Measurements from ENCODE around the gene ZNF202. TPM values are rescaled to one million over a fixed set of nuclear protein-coding genes. Genes with fewer than 3 reads are reported as not detected.

ZNF202 gene
- total RNA-seq, result 1 to 10 TPM; 4.1 to 7.1 (median 5.4) TPM
- polyA plus RNA-seq, result 2.5 TPM
- long read RNA-seq, donor 1, partial matches to known transcripts, result 1 of 9 reads
- long read RNA-seq, donor 1, other reads (novel, unspliced or antisense), result 8 of 9 reads
- long read RNA-seq, donor 2, partial matches to known transcripts, result 0 of 7 reads
- long read RNA-seq, donor 2, other reads (novel, unspliced or antisense), result 6 of 7 reads
- long read RNA-seq, donor 3, partial matches to known transcripts, result 2 of 34 reads
- long read RNA-seq, donor 3, other reads (novel, unspliced or antisense), result 29 of 34 reads
- long read RNA-seq, donor 4, partial matches to known transcripts, result 2 of 8 reads
- long read RNA-seq, donor 4, other reads (novel, unspliced or antisense), result 5 of 8 reads

DNA sequence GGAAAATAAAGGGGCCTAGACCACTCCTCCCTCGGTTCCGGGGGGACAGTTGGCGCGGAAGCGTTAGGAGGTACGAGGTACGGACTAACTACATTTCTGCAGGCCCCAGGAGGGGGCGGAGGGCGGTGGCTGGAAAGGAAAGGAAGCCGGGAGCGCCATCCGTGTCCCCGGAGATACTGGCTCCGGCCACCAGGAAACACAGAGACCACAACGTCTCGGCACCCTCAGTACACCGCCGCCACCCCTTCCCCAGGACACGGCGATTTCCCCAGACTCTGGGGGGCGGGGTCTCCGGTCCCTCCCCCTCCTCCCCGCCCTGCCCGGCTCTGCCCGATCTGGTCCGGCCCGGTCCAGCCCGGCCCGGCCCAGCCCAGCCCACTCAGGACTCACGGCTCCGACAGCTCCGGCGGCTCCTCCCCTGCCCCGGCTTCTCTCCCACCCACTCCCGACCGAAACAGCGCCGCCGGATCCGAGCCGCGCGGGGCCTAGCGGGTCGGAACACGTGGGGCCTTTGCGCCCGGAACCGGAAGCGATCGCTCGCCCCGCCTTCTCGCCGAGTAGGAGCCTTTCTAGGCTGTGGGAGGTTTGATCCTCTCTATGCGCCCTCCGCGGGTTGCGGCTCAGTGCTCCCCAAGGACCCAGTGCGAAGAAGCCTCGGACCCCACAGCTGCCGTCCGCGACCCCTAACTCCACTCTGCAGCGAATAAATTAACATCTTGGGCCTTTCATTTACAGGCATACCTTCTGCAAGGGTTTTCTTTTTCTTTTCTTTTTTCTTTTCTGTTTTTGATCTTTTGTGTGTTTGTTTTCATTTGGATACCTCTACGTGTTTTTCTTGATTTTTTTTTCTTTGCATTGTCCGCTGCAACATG lies at the start of gene ZNF202:
TSS of gene ZNF202 (minus strand) at position 502 of the 872 bp plus-strand sequence. CDS start 10,772 bp downstream, outside the sequence.
- Histone ChIP-seq H3K27me3 (ENCODE audit: control insufficient read depth, insufficient read depth) (no peaks in the 10 kb centered on the region), H3K4me1 (ENCODE audit: control insufficient read depth, insufficient read depth, low read length) (peaks cover 4% of the 10 kb centered on the region), H3K9me3 (ENCODE audit: control insufficient read depth, low read length) (no peaks in the 10 kb centered on the region), H3K4me3 (ENCODE audit: low read length) (peak within 1 kb of the TSS; percentile 98), H3K27ac (ENCODE audit: low read length) (peak within 1 kb of the TSS; percentile 80)
- WGBS, result under 1% methylated on average over 67 of the region's 67 CpGs
- intact Hi-C loops (cut with DNase I), result no loop called here
- ATAC-seq (peak; percentile 99), DNase-seq (peak; percentile 94 to 97 (median 96))

DNA sequence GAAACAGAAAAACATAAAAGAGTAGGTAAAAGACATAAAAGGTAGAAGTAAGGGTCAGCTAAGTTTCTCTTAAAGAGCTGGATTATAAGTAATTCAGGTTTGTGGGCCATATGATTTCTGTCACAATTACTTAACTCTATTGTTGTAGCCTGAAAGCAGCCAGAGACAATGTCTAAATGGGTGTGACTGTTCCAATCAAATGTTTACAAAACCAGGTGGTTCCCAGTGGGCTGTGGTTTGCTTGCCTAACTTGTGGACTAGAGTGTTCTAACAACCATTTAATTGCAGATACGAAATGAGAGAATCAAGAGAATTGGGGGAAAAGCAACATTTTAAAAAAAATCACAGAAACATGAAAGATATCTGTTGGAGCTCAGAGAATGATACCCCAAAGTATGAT lies 42.1 kb upstream of the ZNF202 start:
- DNase-seq (no peak), ATAC-seq (no peak)
- intact Hi-C loops (cut with DNase I), result no loop called here
- 71% methylated on average over 1 of the region's 1 CpG for WGBS
- no peaks in the 10 kb centered on the region for H3K4me1 ChIP-seq (ENCODE audit: control insufficient read depth, insufficient read depth, low read length)
- H3K4me3 ChIP-seq (ENCODE audit: low read length), result no peak overlapping the region
- H3K27ac ChIP-seq (ENCODE audit: low read length), result no peak overlapping the region
- H3K9me3 ChIP-seq (ENCODE audit: control insufficient read depth, low read length), result no peaks in the 10 kb centered on the region
- H3K27me3 ChIP-seq (ENCODE audit: control insufficient read depth, insufficient read depth), result no peaks in the 10 kb centered on the region

DNA sequence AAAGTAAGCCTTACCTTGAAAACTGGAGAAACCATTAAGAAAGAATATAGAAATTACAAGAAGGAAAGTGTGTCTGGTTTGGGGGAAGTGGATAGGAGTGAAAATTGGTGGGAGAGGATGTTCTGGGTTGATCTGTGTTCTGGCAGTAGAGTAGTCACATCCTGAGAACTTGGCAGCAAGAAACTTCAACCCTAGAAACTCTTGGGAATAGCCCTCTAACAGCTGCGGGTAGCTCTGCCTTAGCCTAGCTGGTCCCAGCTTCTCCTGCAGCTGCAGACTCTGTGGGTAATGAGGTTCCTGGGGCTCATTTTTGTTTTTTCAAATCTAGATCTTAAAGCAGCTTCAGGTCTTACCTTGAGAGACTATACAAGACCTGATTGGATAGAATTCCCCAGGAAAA lies 37.1 kb upstream of the ZNF202 start:
- DNase-seq (no peak), ATAC-seq (no peak)
- Histone ChIP-seq H3K4me3 (ENCODE audit: low read length) (no peak overlapping the region), H3K27me3 (ENCODE audit: control insufficient read depth, insufficient read depth) (no peaks in the 10 kb centered on the region), H3K4me1 (ENCODE audit: control insufficient read depth, insufficient read depth, low read length) (no peaks in the 10 kb centered on the region), H3K27ac (ENCODE audit: low read length) (no peak overlapping the region), H3K9me3 (ENCODE audit: control insufficient read depth, low read length) (no peaks in the 10 kb centered on the region)
- WGBS, result 71% methylated on average over 1 of the region's 1 CpG
- intact Hi-C loops (cut with DNase I), result no loop called here

DNA sequence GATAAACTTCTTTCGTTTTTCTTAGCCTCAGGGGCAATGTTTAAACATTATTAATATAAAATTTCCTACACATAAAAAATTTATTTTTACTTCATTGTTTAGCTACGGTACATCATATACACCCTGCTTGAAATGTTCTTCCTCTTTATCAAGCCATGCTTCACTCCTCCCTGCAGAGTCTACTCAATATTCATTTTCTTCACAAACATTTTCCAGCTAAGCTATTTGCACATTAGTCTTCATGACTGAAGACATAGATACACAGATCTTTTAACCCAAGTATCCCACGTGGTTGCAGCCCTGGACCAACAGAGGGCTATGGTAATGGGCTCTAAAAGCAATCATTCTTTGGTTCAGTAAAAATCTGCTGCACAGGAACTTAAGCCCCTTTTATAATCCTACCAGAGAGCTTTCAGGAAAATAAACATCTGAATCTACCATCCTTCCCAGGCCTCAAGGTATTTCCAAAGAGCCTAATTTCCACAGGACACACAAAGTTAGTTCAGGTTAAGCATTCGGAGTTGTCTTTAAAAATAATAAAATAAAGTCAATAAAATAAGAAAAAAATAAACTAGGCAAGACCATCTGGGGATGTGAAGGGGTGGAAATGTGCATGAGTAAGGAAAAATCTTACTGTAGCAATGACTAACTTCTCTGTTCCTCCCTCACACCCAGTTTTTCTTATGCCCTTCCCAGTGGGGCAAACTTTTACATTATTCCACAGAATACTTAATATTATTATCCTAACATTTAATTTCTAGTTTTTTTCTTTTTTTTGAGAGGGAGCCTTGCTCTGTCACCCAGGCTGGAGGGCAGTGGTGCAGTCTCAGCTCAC lies 34.5 kb upstream of the ZNF202 start:
- no peak for DNase-seq
- no peaks in the 10 kb centered on the region for H3K9me3 ChIP-seq (ENCODE audit: control insufficient read depth, low read length)
- H3K4me3 ChIP-seq (ENCODE audit: low read length), result no peak overlapping the region
- no peak for ATAC-seq
- intact Hi-C loops (cut with DNase I), result no loop called here
- WGBS, result 47% methylated on average over 4 of the region's 4 CpGs
- H3K4me1 ChIP-seq (ENCODE audit: control insufficient read depth, insufficient read depth, low read length), result no peaks in the 10 kb centered on the region
- no peaks in the 10 kb centered on the region for H3K27me3 ChIP-seq (ENCODE audit: control insufficient read depth, insufficient read depth)
- H3K27ac ChIP-seq (ENCODE audit: low read length), result no peak overlapping the region

DNA sequence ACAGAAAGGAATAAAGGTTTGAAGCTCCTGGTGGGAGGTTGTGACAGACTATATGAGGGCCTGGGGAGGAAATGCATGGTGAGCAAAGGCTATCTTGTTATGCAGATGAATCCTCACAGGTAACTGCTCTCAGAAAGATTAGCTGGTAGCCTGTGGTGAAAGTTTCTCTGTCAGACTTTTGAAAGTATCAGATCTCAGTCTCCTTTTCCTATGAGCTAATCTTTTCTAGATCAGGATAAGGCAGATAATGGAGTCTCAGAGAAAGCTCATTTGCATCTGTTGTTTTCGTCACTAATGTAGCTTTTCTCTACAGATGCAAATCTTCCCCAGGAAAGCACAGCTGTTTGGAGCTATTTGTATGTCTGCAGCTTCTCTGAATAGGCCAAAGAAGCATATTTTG lies 33.8 kb upstream of the ZNF202 start:
- Histone ChIP-seq H3K27ac (ENCODE audit: low read length) (no peak overlapping the region), H3K4me1 (ENCODE audit: control insufficient read depth, insufficient read depth, low read length) (no peaks in the 10 kb centered on the region), H3K4me3 (ENCODE audit: low read length) (no peak overlapping the region), H3K9me3 (ENCODE audit: control insufficient read depth, low read length) (no peaks in the 10 kb centered on the region), H3K27me3 (ENCODE audit: control insufficient read depth, insufficient read depth) (no peaks in the 10 kb centered on the region)
- intact Hi-C loops (cut with DNase I), result no loop called here
- ATAC-seq (no peak), DNase-seq (no peak)
- WGBS, result 73% methylated on average over 1 of the region's 1 CpG

DNA sequence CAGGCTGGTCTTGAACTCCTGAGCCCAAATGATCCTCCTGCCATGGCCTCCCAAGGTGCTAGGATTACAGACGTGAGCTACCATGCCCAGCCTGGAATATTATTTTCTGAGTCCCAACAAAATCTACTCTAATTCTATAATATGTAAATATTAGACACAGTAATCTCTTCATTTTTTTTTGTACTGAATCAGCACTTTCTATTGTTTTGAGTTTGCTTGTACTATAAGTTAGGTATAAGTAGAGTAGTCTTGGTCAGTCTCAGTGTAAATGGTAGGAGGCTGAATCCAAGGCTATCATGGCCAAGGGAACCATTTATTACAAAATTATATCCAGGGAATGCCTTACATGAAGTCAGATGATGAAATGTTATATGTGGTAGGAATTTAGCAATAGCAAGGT lies 32.5 kb upstream of the ZNF202 start:
- H3K9me3 ChIP-seq (ENCODE audit: control insufficient read depth, low read length), result no peaks in the 10 kb centered on the region
- intact Hi-C loops (cut with DNase I), result no loop called here
- no peak overlapping the region for H3K27ac ChIP-seq (ENCODE audit: low read length)
- no peak for DNase-seq
- H3K27me3 ChIP-seq (ENCODE audit: control insufficient read depth, insufficient read depth), result no peaks in the 10 kb centered on the region
- 87% methylated on average over 1 of the region's 1 CpG for WGBS
- no peaks in the 10 kb centered on the region for H3K4me1 ChIP-seq (ENCODE audit: control insufficient read depth, insufficient read depth, low read length)
- no peak for ATAC-seq
- no peak overlapping the region for H3K4me3 ChIP-seq (ENCODE audit: low read length)

DNA sequence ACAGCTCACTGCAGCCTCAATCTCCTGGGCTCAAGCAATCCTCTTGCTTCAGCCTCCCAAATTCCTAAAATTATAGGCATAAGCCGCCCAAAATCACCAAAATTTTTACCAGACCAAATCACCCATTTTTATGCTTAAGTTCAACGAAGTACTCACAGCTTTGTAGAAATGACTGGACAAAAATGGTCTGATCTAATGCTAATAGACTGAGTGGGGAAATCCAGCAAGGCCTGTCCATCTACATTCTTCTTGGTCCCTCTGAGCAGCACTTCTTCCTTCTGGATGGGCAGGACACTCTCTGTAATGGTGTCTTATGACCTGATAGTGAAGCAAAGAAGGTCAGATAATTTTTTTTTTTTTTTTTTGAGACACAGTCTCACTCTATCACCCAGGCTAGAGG lies 31.6 kb upstream of the ZNF202 start:
- ATAC-seq (no peak), DNase-seq (no peak)
- H3K4me1 ChIP-seq (ENCODE audit: control insufficient read depth, insufficient read depth, low read length), result no peaks in the 10 kb centered on the region
- H3K27ac ChIP-seq (ENCODE audit: low read length), result no peak overlapping the region
- intact Hi-C loops (cut with DNase I), result no loop called here
- H3K9me3 ChIP-seq (ENCODE audit: control insufficient read depth, low read length), result no peaks in the 10 kb centered on the region
- H3K4me3 ChIP-seq (ENCODE audit: low read length), result no peak overlapping the region
- 80% methylated on average over 2 of the region's 2 CpGs for WGBS
- H3K27me3 ChIP-seq (ENCODE audit: control insufficient read depth, insufficient read depth), result no peaks in the 10 kb centered on the region

DNA sequence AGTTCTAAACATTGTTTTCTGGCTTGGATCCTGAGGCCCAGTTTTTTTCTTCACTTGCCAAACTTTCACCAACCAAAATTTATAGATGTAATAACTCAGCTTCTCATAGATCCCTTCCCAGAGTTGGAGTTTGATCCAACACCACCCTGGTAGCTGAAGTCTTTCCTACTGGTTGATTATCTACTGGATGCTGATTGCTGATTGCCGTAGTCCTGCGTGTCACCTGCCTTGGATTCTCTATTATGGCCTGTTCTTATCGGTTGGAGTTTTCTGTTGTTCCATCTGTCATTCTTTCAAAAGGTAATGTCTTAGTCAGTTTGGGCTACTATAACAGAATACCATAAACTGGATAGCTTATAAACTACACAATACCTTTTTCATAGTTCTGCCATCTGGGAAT lies 30.2 kb upstream of the ZNF202 start:
- WGBS, result 95% methylated on average over 3 of the region's 3 CpGs
- no peaks in the 10 kb centered on the region for H3K9me3 ChIP-seq (ENCODE audit: control insufficient read depth, low read length)
- H3K27me3 ChIP-seq (ENCODE audit: control insufficient read depth, insufficient read depth), result no peaks in the 10 kb centered on the region
- intact Hi-C loops (cut with DNase I), result no loop called here
- no peak overlapping the region for H3K27ac ChIP-seq (ENCODE audit: low read length)
- no peak overlapping the region for H3K4me3 ChIP-seq (ENCODE audit: low read length)
- H3K4me1 ChIP-seq (ENCODE audit: control insufficient read depth, insufficient read depth, low read length), result no peaks in the 10 kb centered on the region
- no peak for ATAC-seq
- no peak for DNase-seq

DNA sequence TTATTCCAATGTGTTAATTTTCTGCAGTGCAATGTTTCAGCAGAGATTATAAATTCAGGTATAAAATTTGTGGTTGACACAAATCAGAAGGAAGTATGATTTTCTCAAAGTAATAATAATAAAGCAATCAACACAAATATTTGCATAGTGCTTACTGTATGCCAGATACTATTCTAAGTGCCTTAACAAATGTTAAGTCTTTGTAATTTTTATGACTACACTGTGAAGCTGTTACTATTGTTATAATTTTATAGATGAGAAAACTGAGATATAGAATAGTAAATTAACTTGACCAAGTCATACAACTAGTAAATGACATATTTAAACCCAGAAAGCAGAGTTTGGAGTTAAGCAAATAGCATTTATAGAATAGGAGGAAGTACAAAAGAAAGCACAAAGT lies 29.3 kb upstream of the ZNF202 start:
- intact Hi-C loops (cut with DNase I), result no loop called here
- ATAC-seq (no peak), DNase-seq (no peak)
- no peaks in the 10 kb centered on the region for H3K27me3 ChIP-seq (ENCODE audit: control insufficient read depth, insufficient read depth)
- H3K4me1 ChIP-seq (ENCODE audit: control insufficient read depth, insufficient read depth, low read length), result no peaks in the 10 kb centered on the region
- no peak overlapping the region for H3K27ac ChIP-seq (ENCODE audit: low read length)
- H3K4me3 ChIP-seq (ENCODE audit: low read length), result no peak overlapping the region
- H3K9me3 ChIP-seq (ENCODE audit: control insufficient read depth, low read length), result no peaks in the 10 kb centered on the region

DNA sequence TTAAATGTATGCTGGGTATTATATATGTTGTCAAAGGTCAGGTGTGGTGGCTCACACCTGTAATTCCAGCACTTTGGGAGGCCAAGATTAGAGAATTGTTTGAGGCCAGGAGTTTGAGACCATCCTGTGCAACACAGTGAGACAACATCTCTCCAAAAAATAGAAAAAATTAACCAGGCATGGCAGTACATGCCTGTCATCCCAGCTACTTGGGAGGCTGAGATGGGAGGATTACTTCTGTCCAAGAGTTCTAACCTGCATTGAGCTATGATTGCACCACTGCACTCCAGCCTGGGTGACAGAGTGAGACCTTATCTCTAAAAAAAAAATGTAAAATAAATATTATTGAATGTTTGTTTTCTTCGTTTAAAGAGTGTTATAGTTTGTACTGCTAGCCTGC lies 24.1 kb upstream of the ZNF202 start:
- intact Hi-C loops (cut with DNase I), result no loop called here
- no peaks in the 10 kb centered on the region for H3K4me1 ChIP-seq (ENCODE audit: control insufficient read depth, insufficient read depth, low read length)
- H3K4me3 ChIP-seq (ENCODE audit: low read length), result no peak overlapping the region
- H3K27ac ChIP-seq (ENCODE audit: low read length), result no peak overlapping the region
- ATAC-seq (no peak), DNase-seq (no peak)
- WGBS, result 51% methylated on average over 1 of the region's 1 CpG
- no peaks in the 10 kb centered on the region for H3K27me3 ChIP-seq (ENCODE audit: control insufficient read depth, insufficient read depth)
- H3K9me3 ChIP-seq (ENCODE audit: control insufficient read depth, low read length), result no peaks in the 10 kb centered on the region

DNA sequence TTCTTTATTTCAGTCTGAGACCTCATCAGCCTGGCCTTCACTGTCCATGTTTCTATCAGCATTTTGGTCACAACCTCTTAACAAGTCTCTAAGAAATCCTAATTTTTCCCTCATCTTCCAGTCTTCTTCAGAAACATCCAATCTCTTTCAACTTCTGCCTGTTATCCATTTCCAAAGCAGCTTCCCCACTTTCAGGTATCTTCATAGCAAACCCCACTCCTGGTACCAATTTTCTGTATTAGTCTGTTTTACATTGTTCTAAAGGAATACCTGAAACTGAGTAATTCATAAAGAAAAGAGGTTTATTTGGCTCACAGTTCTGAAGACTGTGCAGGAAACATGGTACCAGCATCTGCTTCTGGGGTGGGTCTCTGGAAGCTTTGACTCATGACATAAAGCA lies 21.0 kb upstream of the ZNF202 start:
- intact Hi-C loops (cut with DNase I), result no loop called here

More for the DNA sequence above, 21.0 kb upstream of the ZNF202 start:
- H3K4me1 ChIP-seq (ENCODE audit: control insufficient read depth, insufficient read depth, low read length), result no peaks in the 10 kb centered on the region
- H3K9me3 ChIP-seq (ENCODE audit: control insufficient read depth, low read length), result no peaks in the 10 kb centered on the region
- DNase-seq (no peak), ATAC-seq (no peak)
- H3K27me3 ChIP-seq (ENCODE audit: control insufficient read depth, insufficient read depth), result no peaks in the 10 kb centered on the region
- no peak overlapping the region for H3K4me3 ChIP-seq (ENCODE audit: low read length)
- H3K27ac ChIP-seq (ENCODE audit: low read length), result no peak overlapping the region
